Osteocyte (in vitro differentiated cells): ENCODE data around the gene ELMOD3. TPM values are rescaled to one million over a fixed set of nuclear protein-coding genes. Genes with fewer than 3 reads are reported as not detected.

Experiments
- DNase-seq: peaks from one replicate; pipeline ENCODE4 v3.0.0; 2021; ENCODE audit warnings: mixed read lengths; ENCODE audit not compliant: unreplicated experiment; ENCODE audit errors: extremely low spot score
- H3K27ac Mint-ChIP-seq: one replicate; pipeline ENCODE4 v1.8.0; 2021; ENCODE audit warnings: mild to moderate bottlenecking, mixed read lengths; ENCODE audit not compliant: unreplicated experiment
- H3K27me3 Mint-ChIP-seq: one replicate; pipeline ENCODE4 v1.8.0; 2021; ENCODE audit warnings: mixed read lengths; ENCODE audit not compliant: unreplicated experiment
- H3K36me3 Mint-ChIP-seq: one replicate; pipeline ENCODE4 v1.8.0; 2021; ENCODE audit warnings: mixed read lengths; ENCODE audit not compliant: unreplicated experiment
- H3K4me1 Mint-ChIP-seq: one replicate; pipeline ENCODE4 v1.8.0; 2021; ENCODE audit warnings: mixed read lengths; ENCODE audit not compliant: unreplicated experiment
- H3K4me3 Mint-ChIP-seq: one replicate; pipeline ENCODE4 v1.8.0; 2021; ENCODE audit warnings: mild to moderate bottlenecking, moderate library complexity, mixed read lengths; ENCODE audit not compliant: unreplicated experiment
- H3K9me3 Mint-ChIP-seq: one replicate; pipeline ENCODE4 v1.8.0; 2021; ENCODE audit warnings: mixed read lengths; ENCODE audit not compliant: unreplicated experiment
- CTCF ChIP-seq: fragments of 200-600 bp; sonication (generic); IDR thresholded peaks from 2 replicates; pipeline ENCODE4 v1.5.0; 2021; ENCODE audit warnings: antibody characterized with exemption, mild to moderate bottlenecking, moderate library complexity
- total RNA-seq: library from RNA; stranded (reverse); gene quantifications from 2 replicates; pipeline ENCODE4 v1.2.1, GENCODE V29; 2021

The ELMOD3 gene
- total RNA-seq, 1 donor from 2014 or later = 21.1 TPM

DNA sequence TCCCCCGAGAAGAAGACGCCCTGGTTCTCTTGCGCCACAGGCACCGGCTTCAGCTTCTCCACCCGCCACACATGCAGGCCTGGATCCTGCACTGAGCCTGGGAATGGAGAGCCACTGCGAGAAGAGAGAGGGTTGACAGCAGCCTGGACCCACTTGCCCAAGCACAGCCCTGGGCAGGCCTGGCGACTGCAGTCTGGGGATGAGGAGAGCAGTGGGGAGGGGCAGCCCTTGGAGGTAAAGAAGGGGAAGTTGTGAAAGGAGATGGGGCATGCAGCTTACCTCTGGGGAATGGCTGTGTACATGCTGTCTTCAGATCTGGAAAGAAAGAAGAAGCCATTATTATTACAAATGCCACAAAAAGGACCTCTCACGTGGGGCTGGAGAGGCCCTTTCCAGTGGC is 47.3 kb downstream of the ELMOD3 start:
- no peak for TF ChIP-seq CTCF
- no peak for DNase-seq
- Mint-ChIP-seq H3K9me3 (no peaks in the 10 kb centered on the region), H3K36me3 (peaks cover 4% of the 10 kb centered on the region), H3K4me1 (peaks cover 14% of the 10 kb centered on the region), H3K4me3 (no peak overlapping the region), H3K27ac (no peak overlapping the region), H3K27me3 (no peaks in the 10 kb centered on the region)

DNA sequence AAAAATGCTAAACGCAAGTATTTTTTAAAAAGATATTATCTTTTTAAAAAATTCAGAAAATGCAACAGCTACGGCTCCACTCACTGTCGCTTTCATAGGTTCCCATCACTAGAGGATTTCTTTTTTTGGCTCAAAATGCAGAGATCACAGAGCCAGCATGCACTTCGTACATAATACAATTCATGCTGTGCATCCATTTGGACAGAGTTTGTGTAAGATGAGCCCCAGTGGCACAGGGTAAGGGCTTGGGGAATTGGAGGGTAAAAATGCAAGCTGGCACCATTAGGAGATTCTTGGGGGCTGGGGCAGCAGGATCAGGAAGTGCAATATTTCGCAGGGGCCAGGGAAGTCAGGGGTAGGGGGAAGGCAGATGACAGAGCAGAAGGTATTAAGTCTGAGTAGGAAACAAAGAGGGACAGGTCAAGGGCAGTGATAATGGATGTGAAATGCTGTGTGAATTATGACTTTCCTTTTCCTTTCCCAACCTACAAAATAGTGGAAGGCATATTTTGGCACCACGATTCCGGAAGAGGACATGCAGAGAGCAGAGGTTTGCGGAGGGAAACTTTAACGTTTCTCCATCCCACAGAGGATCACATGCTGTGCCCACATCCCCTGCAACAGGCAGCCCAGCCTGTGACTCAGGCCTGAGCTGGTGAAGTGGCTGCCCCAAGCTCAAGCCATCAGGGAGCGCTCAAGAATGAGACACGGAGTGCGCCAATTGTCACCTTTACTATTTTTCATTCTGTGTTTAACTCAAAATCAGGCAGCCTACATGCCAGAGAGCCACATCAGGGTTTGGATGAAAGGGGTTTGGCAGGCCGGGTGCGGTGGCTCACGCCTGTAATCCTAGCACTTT is 50.9 kb downstream of the ELMOD3 start:
- Mint-ChIP-seq H3K36me3 (peaks cover 4% of the 10 kb centered on the region), H3K27ac (peak overlapping the region; percentile 94), H3K4me3 (peak overlapping the region; percentile 64), H3K4me1 (peaks cover 31% of the 10 kb centered on the region), H3K9me3 (no peaks in the 10 kb centered on the region), H3K27me3 (no peaks in the 10 kb centered on the region)
- DNase-seq = no peak
- TF ChIP-seq CTCF = no peak

GRCh38 chr2:85409845-85410583 is 55.4 kb downstream of the ELMOD3 start, which contains the start of gene CAPG:
Gene CAPG (minus strand): TSS chr2:85410366. CDS start chr2:85402145, 8,221 bp downstream.
- Mint-ChIP-seq H3K9me3 (no peaks in the 10 kb centered on the region), H3K27ac (no peak within 1 kb of the TSS), H3K4me1 (peaks cover 47% of the 10 kb centered on the region), H3K4me3 (no peak within 1 kb of the TSS), H3K27me3 (no peaks in the 10 kb centered on the region), H3K36me3 (no peaks in the 10 kb centered on the region)
- DNase-seq = no peak
- no peak for TF ChIP-seq CTCF

DNA sequence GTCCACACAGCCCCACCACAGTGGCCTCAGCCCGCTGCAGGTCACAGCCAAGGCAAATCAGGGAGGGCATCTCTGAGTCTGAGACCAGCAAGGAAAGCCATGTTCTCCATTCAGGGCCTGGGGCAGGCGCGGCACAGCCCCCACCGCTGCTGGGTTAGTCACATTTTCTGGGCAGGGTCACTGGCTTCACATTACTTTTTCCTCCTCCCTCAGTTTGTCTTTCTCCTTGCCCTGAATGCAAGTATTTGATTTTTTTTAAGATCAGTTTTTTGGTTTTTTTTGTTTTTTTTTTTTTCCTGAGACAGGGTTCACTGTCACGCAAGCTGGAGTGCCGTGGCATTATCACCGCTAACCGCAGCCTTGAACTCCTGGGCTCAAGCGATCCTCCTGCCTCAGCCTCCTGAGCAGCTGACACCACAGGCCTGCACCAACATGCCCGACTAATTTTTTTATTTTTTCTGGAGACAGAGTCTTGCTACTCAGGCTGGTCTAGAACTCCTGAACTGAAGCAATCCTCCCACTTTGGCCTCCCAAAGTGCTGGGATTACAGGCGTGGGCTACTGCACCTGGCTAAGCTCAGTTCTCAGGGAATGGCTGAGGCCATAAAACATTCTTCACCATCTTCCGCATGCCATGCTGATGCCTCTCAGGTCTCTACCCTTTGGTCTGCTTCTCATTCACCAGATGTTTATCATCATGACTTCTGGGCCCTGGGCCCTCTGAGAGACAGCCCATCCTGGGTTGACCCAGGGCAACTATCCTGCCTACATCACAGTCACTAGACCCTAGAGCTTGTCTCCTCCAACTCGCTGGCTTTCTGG is 56.2 kb downstream of the ELMOD3 start:
- Mint-ChIP-seq H3K27ac (no peak overlapping the region), H3K4me1 (peaks cover 41% of the 10 kb centered on the region)
- no peak for DNase-seq

More for the DNA sequence above, 56.2 kb downstream of the ELMOD3 start:
- no peaks in the 10 kb centered on the region for H3K27me3 Mint-ChIP-seq
- H3K4me3 Mint-ChIP-seq = no peak overlapping the region
- H3K9me3 Mint-ChIP-seq = no peaks in the 10 kb centered on the region
- no peak for TF ChIP-seq CTCF
- H3K36me3 Mint-ChIP-seq = no peaks in the 10 kb centered on the region
